Fibroblast of mammary gland (primary cell): ENCODE data around the gene ZNF341.

ENCODE experiments used
- DNase-seq: peaks from one replicate; pipeline ENCODE4 v3.0.0-alpha.2; 2010; ENCODE audit warnings: low read depth
- H3K4me3 ChIP-seq: 2 replicates; pipeline ENCODE4 v1.5.1; 2011; ENCODE audit warnings: low read depth, mild to moderate bottlenecking, low read length, moderate library complexity; ENCODE audit not compliant: control insufficient read depth
- TF ChIP-seq, protein P1 (sequence below): conservative IDR thresholded peaks from 2 replicates; pipeline ENCODE4 v1.5.1; 2011; ENCODE audit warnings: low read depth, low read length, inconsistent platforms; ENCODE audit not compliant: control insufficient read depth, insufficient read depth

ZNF341 gene

DNA sequence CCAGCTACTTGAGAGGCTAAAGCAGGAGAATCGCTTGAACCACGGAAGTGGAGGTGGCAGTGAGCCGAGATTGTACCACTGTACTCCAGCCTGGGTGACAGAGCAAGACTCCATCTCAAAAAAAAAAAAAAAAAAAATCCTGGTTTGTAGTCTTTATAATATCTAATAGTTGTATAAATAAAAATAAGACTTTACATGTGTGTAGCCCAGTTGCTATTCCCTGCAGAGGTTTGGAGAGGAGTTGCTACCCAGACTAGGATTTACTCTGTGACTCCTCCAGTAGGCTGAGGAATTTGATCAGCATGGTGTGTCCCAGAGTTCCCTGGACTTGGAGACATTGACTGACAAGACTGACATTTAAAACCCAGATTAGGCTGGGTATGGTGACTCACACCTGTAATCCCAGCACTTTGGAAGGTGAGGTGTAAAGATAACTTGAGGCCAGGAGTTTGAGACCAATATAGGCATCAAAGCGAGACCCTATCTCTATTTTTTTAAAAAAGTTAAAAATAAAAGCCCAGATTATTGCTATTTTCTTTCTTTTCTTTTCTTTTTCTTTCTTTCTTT lies 89.6 kb downstream of the ZNF341 start:
- DNase-seq: no peak

DNA sequence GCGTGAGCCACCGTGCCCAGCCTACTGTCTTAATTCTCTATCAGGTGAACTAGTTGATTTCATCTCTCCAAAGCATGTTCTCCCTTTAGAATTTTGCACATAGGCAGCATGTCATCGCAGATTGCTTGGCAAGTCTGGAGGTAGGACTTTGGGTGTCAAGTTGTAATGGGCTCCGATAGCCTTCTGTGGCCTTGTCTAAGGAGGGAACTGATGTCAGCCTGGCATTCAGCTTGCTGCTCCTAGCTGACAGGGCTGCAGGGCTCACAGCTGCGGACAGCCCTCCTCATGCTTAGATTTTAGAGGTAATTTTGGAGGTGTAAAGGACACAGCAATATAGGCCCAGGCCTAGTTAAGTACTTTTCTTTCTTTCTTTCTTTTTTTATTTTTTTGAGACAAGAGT lies 90.6 kb downstream of the ZNF341 start:
- TF ChIP-seq, protein P1, sequence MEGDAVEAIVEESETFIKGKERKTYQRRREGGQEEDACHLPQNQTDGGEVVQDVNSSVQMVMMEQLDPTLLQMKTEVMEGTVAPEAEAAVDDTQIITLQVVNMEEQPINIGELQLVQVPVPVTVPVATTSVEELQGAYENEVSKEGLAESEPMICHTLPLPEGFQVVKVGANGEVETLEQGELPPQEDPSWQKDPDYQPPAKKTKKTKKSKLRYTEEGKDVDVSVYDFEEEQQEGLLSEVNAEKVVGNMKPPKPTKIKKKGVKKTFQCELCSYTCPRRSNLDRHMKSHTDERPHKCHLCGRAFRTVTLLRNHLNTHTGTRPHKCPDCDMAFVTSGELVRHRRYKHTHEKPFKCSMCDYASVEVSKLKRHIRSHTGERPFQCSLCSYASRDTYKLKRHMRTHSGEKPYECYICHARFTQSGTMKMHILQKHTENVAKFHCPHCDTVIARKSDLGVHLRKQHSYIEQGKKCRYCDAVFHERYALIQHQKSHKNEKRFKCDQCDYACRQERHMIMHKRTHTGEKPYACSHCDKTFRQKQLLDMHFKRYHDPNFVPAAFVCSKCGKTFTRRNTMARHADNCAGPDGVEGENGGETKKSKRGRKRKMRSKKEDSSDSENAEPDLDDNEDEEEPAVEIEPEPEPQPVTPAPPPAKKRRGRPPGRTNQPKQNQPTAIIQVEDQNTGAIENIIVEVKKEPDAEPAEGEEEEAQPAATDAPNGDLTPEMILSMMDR: no peak
- no peak overlapping the region for H3K4me3 ChIP-seq
- DNase-seq: no peak

More for the DNA sequence above, 89.6 kb downstream of the ZNF341 start:
- no peak overlapping the region for H3K4me3 ChIP-seq
- TF ChIP-seq, protein P1: no peak

DNA sequence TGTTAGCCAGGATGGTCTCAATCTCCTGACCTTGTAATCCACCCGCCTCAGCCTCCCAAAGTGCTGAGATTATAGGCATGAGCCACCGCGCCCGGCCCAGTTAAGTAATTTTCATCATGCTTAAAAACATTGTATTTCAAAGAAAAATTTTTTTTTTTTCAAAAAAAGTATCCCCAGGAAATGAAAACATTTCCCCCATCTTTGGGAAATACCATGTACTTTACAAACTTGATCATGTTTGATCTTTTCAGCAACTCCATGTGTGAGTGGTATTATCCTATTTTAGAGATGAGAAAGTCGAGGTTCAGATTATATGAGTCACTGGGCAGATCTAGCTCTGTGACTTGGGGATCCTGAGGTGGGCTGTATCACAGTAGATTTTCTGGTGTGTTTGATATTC lies 91.2 kb downstream of the ZNF341 start:
- TF ChIP-seq, protein P1: no peak
- no peak for DNase-seq
- H3K4me3 ChIP-seq: no peak overlapping the region

DNA sequence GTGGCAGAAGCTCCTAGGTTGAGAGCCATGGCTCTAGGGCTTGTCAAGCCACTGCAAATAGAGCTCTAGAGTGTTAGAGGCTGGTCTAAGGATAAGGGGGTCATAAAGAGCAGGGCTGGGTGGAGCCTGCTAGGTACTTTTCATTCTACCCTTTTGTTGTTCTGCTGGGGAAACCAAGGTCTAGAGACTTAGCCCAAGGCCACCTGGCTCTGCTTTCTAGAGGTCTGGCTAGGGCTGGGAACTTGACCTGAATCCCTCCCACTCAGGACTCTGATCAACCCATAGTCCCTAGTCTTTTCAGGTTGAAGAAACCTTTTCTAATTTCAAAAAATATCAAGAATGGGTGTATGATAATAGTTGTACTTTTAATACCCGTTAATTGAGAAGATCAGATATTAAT lies 93.1 kb downstream of the ZNF341 start:
- H3K4me3 ChIP-seq: no peak overlapping the region
- DNase-seq: no peak
- TF ChIP-seq, protein P1: no peak

DNA sequence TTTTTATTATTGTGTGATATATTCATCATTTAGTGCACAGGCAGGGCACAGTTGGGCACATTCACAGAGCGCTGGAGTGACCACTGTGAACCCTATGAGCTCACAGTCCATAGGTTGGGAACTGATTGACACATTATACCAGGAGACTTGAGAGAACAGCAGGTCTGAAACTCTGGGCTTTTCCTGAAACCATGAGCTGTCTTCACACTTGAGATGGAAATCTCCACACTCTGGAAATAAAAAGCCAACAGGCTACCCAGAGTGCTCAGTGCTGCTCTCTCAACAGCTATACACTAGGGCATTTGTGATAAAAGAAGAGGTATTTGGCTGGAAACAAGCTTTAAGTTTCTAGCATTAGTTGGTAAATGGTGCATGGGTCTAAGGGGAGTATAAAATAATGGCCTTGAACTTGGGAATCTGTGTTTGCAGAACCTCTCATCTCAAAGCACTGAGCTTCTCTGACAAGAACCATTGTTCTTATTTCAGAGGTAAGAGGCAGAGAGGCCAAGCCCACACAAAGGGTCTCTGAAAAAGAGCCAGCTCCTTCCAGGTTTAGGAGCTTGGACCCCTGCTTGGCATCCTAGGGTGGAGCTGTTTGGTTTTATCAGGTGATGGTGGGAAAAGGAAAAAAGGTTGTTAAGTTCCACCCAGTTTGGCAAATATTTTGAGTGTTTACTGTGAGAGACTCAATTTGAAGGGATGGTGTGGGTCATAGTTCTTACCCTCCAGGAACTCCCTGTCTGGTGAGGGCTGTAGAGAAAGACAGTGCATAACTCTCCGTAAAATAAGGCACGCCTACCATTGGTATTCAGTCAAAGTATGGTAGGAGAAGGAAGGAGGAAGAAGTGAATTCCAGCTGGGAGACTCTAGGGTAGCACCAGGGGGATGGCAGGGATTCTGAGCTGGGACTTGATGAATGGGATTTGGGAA lies 93.8 kb downstream of the ZNF341 start:
- DNase-seq: no peak
- H3K4me3 ChIP-seq: no peak overlapping the region
- TF ChIP-seq, protein P1: no peak

DNA sequence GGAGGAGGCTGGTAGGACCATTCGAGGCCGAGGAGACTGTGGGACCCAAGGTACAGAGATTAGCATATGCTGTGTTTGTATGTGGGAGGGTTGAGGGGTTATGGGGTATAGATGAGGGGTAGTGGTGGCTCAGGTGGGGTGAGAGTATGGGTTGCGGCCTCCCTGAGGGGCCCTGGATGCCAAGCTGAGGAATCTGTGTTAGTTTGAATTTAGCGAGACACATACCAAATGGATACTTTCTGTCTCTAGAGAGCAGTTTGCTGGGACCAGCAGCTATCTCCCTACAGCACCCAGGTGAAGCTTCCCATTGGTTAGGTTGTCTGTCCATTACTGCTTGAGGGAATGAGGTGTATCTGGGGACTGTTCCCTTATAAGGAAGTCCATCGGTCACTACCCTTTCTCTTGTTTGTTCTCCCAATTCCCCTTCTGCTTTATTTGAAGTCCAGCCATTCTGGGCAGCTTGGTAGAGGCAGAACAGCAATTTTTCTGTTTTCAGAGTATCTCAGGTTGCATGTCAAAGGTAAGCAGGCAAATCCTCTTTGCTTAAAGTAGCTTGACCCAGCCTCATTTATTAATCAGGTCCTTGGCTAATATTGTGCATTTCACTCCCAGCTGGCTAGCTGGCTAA lies 94.6 kb downstream of the ZNF341 start:
- H3K4me3 ChIP-seq: no peak overlapping the region
- no peak for DNase-seq
- TF ChIP-seq, protein P1: no peak
